ENCODE measurements around the gene PAK4.

DNA sequence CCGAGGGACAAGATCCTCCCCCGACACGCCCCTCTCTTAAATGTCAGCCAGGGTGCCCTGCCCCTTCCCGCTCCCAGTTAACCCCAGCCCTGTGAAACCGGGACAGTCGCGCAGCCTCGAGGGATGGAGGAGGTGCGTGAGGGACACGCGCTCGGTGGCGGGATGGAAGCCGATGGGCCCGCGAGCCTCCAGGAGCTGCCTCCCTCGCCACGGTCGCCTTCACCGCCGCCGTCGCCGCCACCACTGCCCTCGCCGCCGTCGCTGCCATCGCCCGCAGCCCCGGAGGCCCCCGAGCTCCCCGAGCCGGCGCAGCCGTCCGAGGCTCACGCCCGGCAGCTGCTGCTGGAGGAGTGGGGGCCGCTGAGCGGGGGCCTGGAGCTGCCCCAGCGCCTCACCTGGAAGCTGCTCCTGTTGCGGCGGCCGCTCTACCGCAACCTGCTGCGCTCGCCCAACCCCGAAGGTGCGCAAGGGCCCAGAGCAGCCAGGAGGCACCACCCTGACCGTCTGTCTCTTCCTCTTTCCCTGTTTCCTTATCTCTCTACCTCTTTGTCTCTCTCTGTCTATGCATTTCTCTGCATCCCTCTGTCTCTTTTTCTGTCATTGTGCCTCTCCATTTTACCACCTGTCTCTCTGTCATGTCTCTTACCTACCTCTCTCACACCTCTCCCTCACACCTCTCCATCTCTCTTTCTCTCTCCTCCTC, 71.4 kb downstream of the PAK4 start, which contains the start of gene NCCRP1:
- TF ChIP-seq, protein P1, sequence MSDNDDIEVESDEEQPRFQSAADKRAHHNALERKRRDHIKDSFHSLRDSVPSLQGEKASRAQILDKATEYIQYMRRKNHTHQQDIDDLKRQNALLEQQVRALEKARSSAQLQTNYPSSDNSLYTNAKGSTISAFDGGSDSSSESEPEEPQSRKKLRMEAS (CRISPR knock-in tag; IDR thresholded peaks at IDR 0.05), result peak; percentile 90
- no peak for TF ChIP-seq OVOL2 (CRISPR knock-in tag; IDR thresholded peaks at IDR 0.05; ENCODE audit: borderline replicate concordance)
- TF ChIP-seq, protein P2, sequence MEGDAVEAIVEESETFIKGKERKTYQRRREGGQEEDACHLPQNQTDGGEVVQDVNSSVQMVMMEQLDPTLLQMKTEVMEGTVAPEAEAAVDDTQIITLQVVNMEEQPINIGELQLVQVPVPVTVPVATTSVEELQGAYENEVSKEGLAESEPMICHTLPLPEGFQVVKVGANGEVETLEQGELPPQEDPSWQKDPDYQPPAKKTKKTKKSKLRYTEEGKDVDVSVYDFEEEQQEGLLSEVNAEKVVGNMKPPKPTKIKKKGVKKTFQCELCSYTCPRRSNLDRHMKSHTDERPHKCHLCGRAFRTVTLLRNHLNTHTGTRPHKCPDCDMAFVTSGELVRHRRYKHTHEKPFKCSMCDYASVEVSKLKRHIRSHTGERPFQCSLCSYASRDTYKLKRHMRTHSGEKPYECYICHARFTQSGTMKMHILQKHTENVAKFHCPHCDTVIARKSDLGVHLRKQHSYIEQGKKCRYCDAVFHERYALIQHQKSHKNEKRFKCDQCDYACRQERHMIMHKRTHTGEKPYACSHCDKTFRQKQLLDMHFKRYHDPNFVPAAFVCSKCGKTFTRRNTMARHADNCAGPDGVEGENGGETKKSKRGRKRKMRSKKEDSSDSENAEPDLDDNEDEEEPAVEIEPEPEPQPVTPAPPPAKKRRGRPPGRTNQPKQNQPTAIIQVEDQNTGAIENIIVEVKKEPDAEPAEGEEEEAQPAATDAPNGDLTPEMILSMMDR (IDR thresholded peaks at IDR 0.05), result no peak
- no peak for TF ChIP-seq IRF2 (CRISPR knock-in tag; IDR thresholded peaks at IDR 0.05; ENCODE audit: borderline replicate concordance, low read depth)
- TF ChIP-seq, protein P3, sequence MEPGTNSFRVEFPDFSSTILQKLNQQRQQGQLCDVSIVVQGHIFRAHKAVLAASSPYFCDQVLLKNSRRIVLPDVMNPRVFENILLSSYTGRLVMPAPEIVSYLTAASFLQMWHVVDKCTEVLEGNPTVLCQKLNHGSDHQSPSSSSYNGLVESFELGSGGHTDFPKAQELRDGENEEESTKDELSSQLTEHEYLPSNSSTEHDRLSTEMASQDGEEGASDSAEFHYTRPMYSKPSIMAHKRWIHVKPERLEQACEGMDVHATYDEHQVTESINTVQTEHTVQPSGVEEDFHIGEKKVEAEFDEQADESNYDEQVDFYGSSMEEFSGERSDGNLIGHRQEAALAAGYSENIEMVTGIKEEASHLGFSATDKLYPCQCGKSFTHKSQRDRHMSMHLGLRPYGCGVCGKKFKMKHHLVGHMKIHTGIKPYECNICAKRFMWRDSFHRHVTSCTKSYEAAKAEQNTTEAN (CRISPR knock-in tag; IDR thresholded peaks at IDR 0.05), result peak; percentile 86; the same call in 1 of the 2 replicates
- TF ChIP-seq PRRX2 (CRISPR knock-in tag; IDR thresholded peaks at IDR 0.05), result no peak
